GM12865 (cell line): Measurements from ENCODE around the gene IL1RAPL2.

Source experiments
- DNase-seq: peaks from one replicate; pipeline ENCODE4 v3.0.0; 2010; ENCODE audit warnings: low read depth
- H3K4me3 ChIP-seq: 2 replicates; pipeline ENCODE4 v1.5.1; 2011; ENCODE audit warnings: mild to moderate bottlenecking, low read depth, low read length, control low read depth
- CTCF ChIP-seq: IDR thresholded peaks from 2 replicates; pipeline ENCODE4 v1.5.1; 2011; ENCODE audit warnings: low read length, control low read depth, low read depth, inconsistent platforms; ENCODE audit not compliant: insufficient read depth; ENCODE audit errors: missing control alignments

IL1RAPL2 gene

DNA sequence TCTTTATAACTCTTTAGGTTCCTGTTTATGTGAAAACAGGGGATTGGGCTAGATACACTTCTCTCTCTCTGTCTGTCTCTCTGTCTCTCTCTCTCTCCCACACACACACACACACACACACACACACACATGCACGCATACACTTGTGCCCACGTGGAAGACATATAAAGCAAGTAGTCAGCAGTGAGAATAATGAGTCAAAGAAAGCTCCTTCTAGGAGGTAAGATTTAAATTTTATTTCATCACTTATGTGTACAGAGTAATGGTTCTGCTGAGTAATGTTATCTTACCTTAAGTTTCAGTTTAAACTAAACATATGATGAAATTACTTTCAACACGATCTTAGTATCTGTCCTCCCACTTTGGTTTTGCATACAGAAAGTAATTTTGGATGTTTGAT lies 897.5 kb downstream of the IL1RAPL2 start:
- no peak overlapping the region for H3K4me3 ChIP-seq
- no peak for TF ChIP-seq CTCF
- DNase-seq, result no peak

- H3K4me3 ChIP-seq, result no peak overlapping the region
- DNase-seq, result no peak
- no peak for TF ChIP-seq CTCF
These were observed 898.6 kb downstream of the IL1RAPL2 start for GRCh38 chrX:105464618-105465017.

GRCh38 chrX:105468741-105469140 lies 902.7 kb downstream of the IL1RAPL2 start:
- DNase-seq, result no peak
- no peak for TF ChIP-seq CTCF
- H3K4me3 ChIP-seq, result no peak overlapping the region

DNA sequence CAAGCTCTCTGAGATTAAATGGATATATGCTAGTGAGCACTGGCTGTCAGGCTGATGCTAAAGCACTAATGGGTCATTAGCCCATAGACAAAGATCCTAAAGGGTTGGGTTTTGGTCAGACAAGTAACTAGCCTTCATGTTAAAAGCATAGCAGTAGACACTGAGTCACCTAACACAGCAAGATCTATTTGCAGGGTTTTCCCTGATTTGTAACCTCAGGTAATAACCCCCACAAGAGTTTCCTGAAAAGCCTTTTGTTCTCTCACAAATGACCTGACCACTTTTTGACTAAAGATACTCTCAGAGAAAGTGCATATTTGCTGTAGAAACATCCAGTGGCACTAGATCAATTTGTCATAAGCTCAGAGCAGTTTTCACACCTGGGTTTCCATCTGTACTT lies 905.6 kb downstream of the IL1RAPL2 start:
- no peak for DNase-seq
- no peak for TF ChIP-seq CTCF
- H3K4me3 ChIP-seq, result no peak overlapping the region

GRCh38 chrX:105475801-105476200 lies 909.8 kb downstream of the IL1RAPL2 start:
- no peak for DNase-seq
- no peak for TF ChIP-seq CTCF
- H3K4me3 ChIP-seq, result no peak overlapping the region

GRCh38 chrX:105477351-105477750 lies 911.4 kb downstream of the IL1RAPL2 start:
- DNase-seq, result no peak
- no peak overlapping the region for H3K4me3 ChIP-seq

More at GRCh38 chrX:105477351-105477750, 911.4 kb downstream of the IL1RAPL2 start:
- TF ChIP-seq CTCF, result no peak
